ENCODE results near the gene ZFYVE28.
A peak's percentile ranks its signal among the peaks of the same experiment; 100 is the strongest.

The ZFYVE28 gene

GRCh38 chr4:2393353-2394270, 24.8 kb downstream of the ZFYVE28 start:
- H3K9me3 ChIP-seq = no peaks in the 10 kb centered on the region
- H3K4me1 ChIP-seq = peaks cover 18% of the 10 kb centered on the region
- H3K4me2 ChIP-seq = peak overlapping the region; percentile 64
- no peak for TF ChIP-seq Cebpa-rat (IDR thresholded peaks at IDR 0.05)
- H4K20me1 ChIP-seq = no peaks in the 10 kb centered on the region
- no peak overlapping the region for H3K27ac ChIP-seq
- H3K4me3 ChIP-seq = no peak overlapping the region
- no peak overlapping the region for H3K9ac ChIP-seq
- H3K27me3 ChIP-seq = peaks cover 67% of the 10 kb centered on the region
- H3K36me3 ChIP-seq = no peaks in the 10 kb centered on the region

- Histone ChIP-seq H3K4me3 (no peak overlapping the region), H3K27me3 (peaks cover 71% of the 10 kb centered on the region), H3K9me3 (no peaks in the 10 kb centered on the region), H3K4me2 (peak overlapping the region; percentile 36; the same call in 1 of the 2 replicates), H3K27ac (no peak overlapping the region), H4K20me1 (no peaks in the 10 kb centered on the region), H3K9ac (no peak overlapping the region), H3K36me3 (no peaks in the 10 kb centered on the region), H3K4me1 (peaks cover 18% of the 10 kb centered on the region)
- TF ChIP-seq Cebpa-rat (IDR thresholded peaks at IDR 0.05) = no peak
These were observed 27.5 kb downstream of the ZFYVE28 start for GRCh38 chr4:2390784-2391421.

GRCh38 chr4:2390146-2390545, 28.3 kb downstream of the ZFYVE28 start:
- H3K4me2 ChIP-seq = no peak overlapping the region
- H4K20me1 ChIP-seq = no peaks in the 10 kb centered on the region
- H3K4me1 ChIP-seq = peaks cover 18% of the 10 kb centered on the region
- peaks cover 67% of the 10 kb centered on the region for H3K27me3 ChIP-seq
- no peak overlapping the region for H3K9ac ChIP-seq
- no peaks in the 10 kb centered on the region for H3K9me3 ChIP-seq
- no peak overlapping the region for H3K27ac ChIP-seq
- TF ChIP-seq Cebpa-rat (IDR thresholded peaks at IDR 0.05) = no peak
- no peak overlapping the region for H3K4me3 ChIP-seq
- no peaks in the 10 kb centered on the region for H3K36me3 ChIP-seq

- H3K4me2 ChIP-seq = no peak overlapping the region
- peaks cover 63% of the 10 kb centered on the region for H3K27me3 ChIP-seq
- no peak overlapping the region for H3K27ac ChIP-seq
- no peaks in the 10 kb centered on the region for H4K20me1 ChIP-seq
- no peak for TF ChIP-seq Cebpa-rat (IDR thresholded peaks at IDR 0.05)
- H3K9ac ChIP-seq = no peak overlapping the region
- no peaks in the 10 kb centered on the region for H3K9me3 ChIP-seq
- H3K36me3 ChIP-seq = no peaks in the 10 kb centered on the region
- no peak overlapping the region for H3K4me3 ChIP-seq
- peaks cover 18% of the 10 kb centered on the region for H3K4me1 ChIP-seq
These were observed 28.8 kb downstream of the ZFYVE28 start for GRCh38 chr4:2389691-2390090.

- Histone ChIP-seq H3K36me3 (no peaks in the 10 kb centered on the region), H3K4me2 (no peak overlapping the region), H3K4me1 (peaks cover 12% of the 10 kb centered on the region), H3K4me3 (no peak overlapping the region), H3K27ac (no peak overlapping the region), H3K9ac (no peak overlapping the region), H3K9me3 (no peaks in the 10 kb centered on the region), H4K20me1 (no peaks in the 10 kb centered on the region), H3K27me3 (peaks cover 52% of the 10 kb centered on the region)
- TF ChIP-seq Cebpa-rat (IDR thresholded peaks at IDR 0.05) = no peak
These were observed 29.8 kb downstream of the ZFYVE28 start for GRCh38 chr4:2388429-2389182.

GRCh38 chr4:2387829-2388228, 30.6 kb downstream of the ZFYVE28 start:
- Histone ChIP-seq H3K4me1 (peaks cover 7% of the 10 kb centered on the region; the same call in 1 of the 2 replicates), H3K9me3 (no peaks in the 10 kb centered on the region), H3K27me3 (peaks cover 44% of the 10 kb centered on the region), H3K4me2 (no peak overlapping the region), H3K9ac (no peak overlapping the region), H3K27ac (no peak overlapping the region), H3K4me3 (no peak overlapping the region), H4K20me1 (no peaks in the 10 kb centered on the region), H3K36me3 (no peaks in the 10 kb centered on the region)
- TF ChIP-seq Cebpa-rat (IDR thresholded peaks at IDR 0.05) = no peak

GRCh38 chr4:2387218-2387617, 31.2 kb downstream of the ZFYVE28 start:
- no peak overlapping the region for H3K9ac ChIP-seq
- H3K36me3 ChIP-seq = no peaks in the 10 kb centered on the region
- peaks cover 7% of the 10 kb centered on the region; the same call in 1 of the 2 replicates for H3K4me1 ChIP-seq

GRCh38 chr4:2386717-2387116, 31.7 kb downstream of the ZFYVE28 start:
- Histone ChIP-seq H3K36me3 (no peaks in the 10 kb centered on the region), H3K4me1 (peaks cover 7% of the 10 kb centered on the region; the same call in 1 of the 2 replicates), H4K20me1 (no peaks in the 10 kb centered on the region), H3K9me3 (no peaks in the 10 kb centered on the region), H3K4me3 (no peak overlapping the region), H3K9ac (no peak overlapping the region), H3K4me2 (no peak overlapping the region), H3K27me3 (peaks cover 33% of the 10 kb centered on the region), H3K27ac (no peak overlapping the region)
- TF ChIP-seq Cebpa-rat (IDR thresholded peaks at IDR 0.05) = no peak

More at GRCh38 chr4:2387218-2387617, 31.2 kb downstream of the ZFYVE28 start:
- H3K4me2 ChIP-seq = no peak overlapping the region
- peaks cover 38% of the 10 kb centered on the region for H3K27me3 ChIP-seq
- H3K27ac ChIP-seq = no peak overlapping the region
- H3K9me3 ChIP-seq = no peaks in the 10 kb centered on the region
- H3K4me3 ChIP-seq = no peak overlapping the region
- no peaks in the 10 kb centered on the region for H4K20me1 ChIP-seq
- no peak for TF ChIP-seq Cebpa-rat (IDR thresholded peaks at IDR 0.05)

- H3K4me1 ChIP-seq = no peaks in the 10 kb centered on the region; the same call in 1 of the 2 replicates
- no peak for TF ChIP-seq Cebpa-rat (IDR thresholded peaks at IDR 0.05)
- H4K20me1 ChIP-seq = no peaks in the 10 kb centered on the region
These were observed 32.9 kb downstream of the ZFYVE28 start for GRCh38 chr4:2385516-2385915.

More at GRCh38 chr4:2385516-2385915, 32.9 kb downstream of the ZFYVE28 start:
- no peak overlapping the region for H3K9ac ChIP-seq
- H3K27ac ChIP-seq = no peak overlapping the region
- peaks cover 21% of the 10 kb centered on the region for H3K27me3 ChIP-seq
- H3K36me3 ChIP-seq = no peaks in the 10 kb centered on the region
- H3K4me2 ChIP-seq = no peak overlapping the region
- no peaks in the 10 kb centered on the region for H3K9me3 ChIP-seq
- H3K4me3 ChIP-seq = no peak overlapping the region

Measured in BLaER1 (cell line).